H1 (cell line): ENCODE measurements around the gene GRIK1. TPM values are rescaled to one million over a fixed set of nuclear protein-coding genes. Genes with fewer than 3 reads are reported as not detected.

Source experiments
- CTCF ChIA-PET: fragments of 300-600 bp; sonication (Branson Sonifier 250); formaldehyde crosslinking; loops from one replicate; lab custom pipeline; 2021; ENCODE audit not compliant: partially characterized antibody; lab: Charles Lee
- POLR2A ChIA-PET: fragments of 300-600 bp; sonication (Branson Sonifier 250); formaldehyde crosslinking; loops from one replicate; lab custom pipeline; 2021; ENCODE audit warnings: inconsistent platforms; ENCODE audit not compliant: partially characterized antibody; lab: Charles Lee
- DNase-seq, 2 experiments: peaks; one replicate each; pipeline versions ENCODE4 v3.0.0 to v3.0.0-alpha.2; 2010 to 2022; ENCODE audit warnings: low spot score in 2 of 2, low read depth in 1 of 2, mixed read lengths in 1 of 2
- FAIRE-seq: peaks from 2 replicates; lab custom pipeline; 2011; peaks lifted over from hg19 to GRCh38; lab: Jason Lieb, UNC
- H2AFZ ChIP-seq: 2 replicates; pipeline ENCODE4 v1.8.1; 2012; ENCODE audit warnings: low read length, inconsistent platforms
- H2AK5ac ChIP-seq: 2 replicates; pipeline ENCODE4 v1.6.1; 2013; ENCODE audit warnings: low read depth, low read length
- H2BK120ac ChIP-seq: replicated peaks from 2 replicates; pipeline ENCODE3; 2013; ENCODE audit warnings: low read depth, low read length, inconsistent platforms
- H2BK12ac ChIP-seq: 2 replicates; pipeline ENCODE4 v1.6.1; 2013; ENCODE audit warnings: low read depth, low read length
- H2BK15ac ChIP-seq: 2 replicates; pipeline ENCODE4 v1.6.1; 2013; ENCODE audit warnings: low read length
- H2BK20ac ChIP-seq: 2 replicates; pipeline ENCODE4 v1.6.1; 2013; ENCODE audit warnings: low read length
- H2BK5ac ChIP-seq: 2 replicates; pipeline ENCODE4 v1.6.1; 2013; ENCODE audit warnings: low read depth, low read length
- H3K14ac ChIP-seq: 2 replicates; pipeline ENCODE4 v1.6.1; 2013; ENCODE audit warnings: inconsistent platforms; ENCODE audit not compliant: insufficient read length
- H3K18ac ChIP-seq: 2 replicates; pipeline ENCODE4 v1.6.1; 2013; ENCODE audit warnings: low read length; ENCODE audit errors: extremely low read depth
- H3K23ac ChIP-seq: 2 replicates; pipeline ENCODE4 v1.6.1; 2013; ENCODE audit warnings: inconsistent platforms; ENCODE audit not compliant: insufficient read length
- H3K23me2 ChIP-seq: 2 replicates; pipeline ENCODE4 v1.6.1; 2013; ENCODE audit warnings: low read depth, low read length
- H3K27ac ChIP-seq: 2 replicates; pipeline ENCODE4 v1.6.1; 2011; ENCODE audit warnings: low read depth, low read length, inconsistent platforms
- H3K27me3 ChIP-seq, 4 experiments: replicated peaks in 1 of 4; 1 replicate in 1 of 4; 2 replicates in 3 of 4; pipeline versions ENCODE4 v1.6.1 to v1.8.1; 2011 to 2013; ENCODE audit warnings: low read length in 3 of 4, mild to moderate bottlenecking in 3 of 4, inconsistent platforms in 2 of 4, mixed read lengths in 2 of 4, moderate library complexity in 1 of 4; ENCODE audit not compliant: control insufficient read depth in 3 of 4, insufficient read depth in 3 of 4; ENCODE audit errors: extremely low read depth in 1 of 4
- H3K36me3 ChIP-seq, 4 experiments: 2 replicates each; pipeline versions ENCODE4 v1.6.1 to v1.8.1; 2011 to 2013; ENCODE audit warnings: mild to moderate bottlenecking in 4 of 4, low read length in 3 of 4, moderate library complexity in 2 of 4, control low read depth in 1 of 4, inconsistent platforms in 1 of 4; ENCODE audit not compliant: insufficient read depth in 4 of 4, control insufficient read depth in 2 of 4
- H3K4ac ChIP-seq: replicated peaks from 2 replicates; pipeline ENCODE3; 2013; ENCODE audit warnings: low read length, low read depth, mixed read lengths, inconsistent platforms; ENCODE audit not compliant: insufficient read length
- H3K4me1 ChIP-seq, 4 experiments: replicated peaks in 1 of 4; 1 replicate in 1 of 4; 2 replicates in 3 of 4; pipeline versions ENCODE4 v1.6.1 to v1.8.1; 2011 to 2013; ENCODE audit warnings: low read length in 3 of 4, inconsistent platforms in 2 of 4, mixed read lengths in 1 of 4; ENCODE audit not compliant: insufficient read depth in 4 of 4, control insufficient read depth in 3 of 4
- H3K4me2 ChIP-seq, 2 experiments: 2 replicates each; pipeline versions ENCODE4 v1.6.1 to v1.8.1; 2011 to 2013; ENCODE audit warnings: low read depth in 2 of 2, low read length in 2 of 2, control low read depth in 1 of 2, inconsistent platforms in 1 of 2, mild to moderate bottlenecking in 1 of 2; ENCODE audit not compliant: insufficient read depth in 1 of 2
- H3K4me3 ChIP-seq, 4 experiments: fragments of 200-600, 300-600 bp in 1 of 4; sonication (generic), shearing (Covaris generic), sonication (Bioruptor Twin) in 1 of 4; 2 replicates each; pipeline versions ENCODE4 v1.5.1 to v1.8.1; 2011 to 2016; ENCODE audit warnings: low read length in 4 of 4, low read depth in 3 of 4, control low read depth in 2 of 4, inconsistent platforms in 2 of 4, mild to moderate bottlenecking in 2 of 4, mixed read lengths in 1 of 4, moderate library complexity in 1 of 4; ENCODE audit not compliant: insufficient read depth in 2 of 4; ENCODE audit errors: extremely low read depth in 1 of 4
- H3K56ac ChIP-seq: replicated peaks from 2 replicates; pipeline ENCODE3; 2013; ENCODE audit warnings: low read depth, mild to moderate bottlenecking, mixed read lengths, low read length, inconsistent platforms; ENCODE audit not compliant: insufficient read length
- H3K79me1 ChIP-seq: 2 replicates; pipeline ENCODE4 v1.6.1; 2013; ENCODE audit warnings: low read depth, low read length, control low read depth
- H3K79me2 ChIP-seq, 2 experiments: 2 replicates each; pipeline versions ENCODE4 v1.6.1 to v1.8.1; 2012 to 2013; ENCODE audit warnings: low read length in 2 of 2, mild to moderate bottlenecking in 2 of 2, inconsistent platforms in 1 of 2; ENCODE audit not compliant: insufficient read depth in 2 of 2, control insufficient read depth in 1 of 2
- H3K9ac ChIP-seq, 4 experiments: replicated peaks in 1 of 4; 1 replicate in 1 of 4; 2 replicates in 3 of 4; pipeline versions ENCODE4 v1.6.1 to v1.8.1; 2011 to 2013; ENCODE audit warnings: low read depth in 3 of 4, low read length in 3 of 4, control low read depth in 2 of 4, mild to moderate bottlenecking in 2 of 4, moderate library complexity in 2 of 4, inconsistent platforms in 1 of 4; ENCODE audit errors: extremely low read depth in 1 of 4
- H3K9me3 ChIP-seq, 2 experiments: 2 replicates each; pipeline versions ENCODE4 v1.6.1 to v1.8.1; 2012 to 2013; ENCODE audit warnings: mild to moderate bottlenecking in 2 of 2, moderate library complexity in 2 of 2, control low read depth in 1 of 2, inconsistent platforms in 1 of 2, low read depth in 1 of 2, low read length in 1 of 2, mixed read lengths in 1 of 2; ENCODE audit not compliant: insufficient read depth in 2 of 2
- H4K20me1 ChIP-seq, 2 experiments: replicated peaks in 1 of 2; 2 replicates each; pipeline versions ENCODE3 to v1.8.1; 2011 to 2013; ENCODE audit warnings: inconsistent platforms in 2 of 2, low read length in 2 of 2, mild to moderate bottlenecking in 1 of 2; ENCODE audit not compliant: insufficient read depth in 2 of 2, control insufficient read depth in 1 of 2
- H4K5ac ChIP-seq: 2 replicates; pipeline ENCODE4 v1.6.1; 2013; ENCODE audit warnings: low read length, low read depth, mixed read lengths, inconsistent platforms; ENCODE audit not compliant: insufficient read length
- H4K8ac ChIP-seq: 2 replicates; pipeline ENCODE4 v1.8.0; 2013; ENCODE audit warnings: mild to moderate bottlenecking, moderate library complexity, low read length, inconsistent platforms; ENCODE audit not compliant: insufficient read depth; ENCODE audit errors: extremely low read depth
- H4K91ac ChIP-seq: replicated peaks from 2 replicates; pipeline ENCODE3; 2013; ENCODE audit warnings: low read length, mixed read lengths, inconsistent platforms; ENCODE audit not compliant: insufficient read length
- BRCA1 ChIP-seq: IDR thresholded peaks from 2 replicates; pipeline ENCODE4 v1.6.1; 2012; ENCODE audit warnings: low read depth, low read length, improper control_type of control experiment
- CBX5 ChIP-seq: fragments of 300-800, 300-1000 bp; sonication (generic); IDR thresholded peaks from 2 replicates; pipeline ENCODE4 v1.7.1; 2016; ENCODE audit warnings: antibody characterized with exemption, low read length, low read depth
- CREB1 ChIP-seq: IDR thresholded peaks from 2 replicates; pipeline ENCODE4 v1.6.1; 2012; ENCODE audit warnings: inconsistent platforms
- EP300 ChIP-seq, 2 experiments: IDR thresholded peaks; 1 replicate in 1 of 2; 2 replicates in 1 of 2; pipeline ENCODE4 v1.6.1; 2011 to 2012; ENCODE audit warnings: low read depth in 2 of 2, low read length in 2 of 2, mild to moderate bottlenecking in 2 of 2, borderline replicate concordance in 1 of 2, inconsistent platforms in 1 of 2, moderate library complexity in 1 of 2
- HDAC2 ChIP-seq, 2 experiments: fragments of 300-600 bp in 1 of 2; sonication (generic) in 1 of 2; IDR thresholded peaks; 2 replicates each; pipeline ENCODE4 v1.6.1; 2011 to 2012; ENCODE audit warnings: low read depth in 2 of 2, low read length in 2 of 2, mild to moderate bottlenecking in 2 of 2, moderate library complexity in 2 of 2, borderline replicate concordance in 1 of 2, inconsistent platforms in 1 of 2
- KDM4A ChIP-seq: IDR thresholded peaks from one replicate; pipeline ENCODE4 v1.7.1; 2012; ENCODE audit warnings: low read depth, mild to moderate bottlenecking, moderate library complexity, low read length, inconsistent platforms; ENCODE audit not compliant: severe bottlenecking
- PHF8 ChIP-seq: fragments of 200-600 bp; sonication (generic); conservative IDR thresholded peaks from 2 replicates; pipeline ENCODE4 v1.7.1; 2012; ENCODE audit warnings: low read depth, mild to moderate bottlenecking, inconsistent platforms, low read length, moderate library complexity
- POLR2AphosphoS5 ChIP-seq: IDR thresholded peaks from 2 replicates; pipeline ENCODE4 v1.6.1; 2011; ENCODE audit warnings: low read depth, low read length
- POU5F1 ChIP-seq: IDR thresholded peaks from 2 replicates; pipeline ENCODE4 v1.6.1; 2011; ENCODE audit warnings: low read depth, mild to moderate bottlenecking, low read length, moderate library complexity
- SAP30 ChIP-seq: fragments of 300-600 bp; sonication (generic); IDR thresholded peaks from 2 replicates; pipeline ENCODE4 v1.7.1; 2012; ENCODE audit warnings: low read length, moderate library complexity, mild to moderate bottlenecking, inconsistent platforms; ENCODE audit not compliant: insufficient read depth, insufficient replicate concordance
- SP1 ChIP-seq: IDR thresholded peaks from 2 replicates; pipeline ENCODE4 v1.6.1; 2011; ENCODE audit warnings: low read depth, low read length
- TEAD4 ChIP-seq: IDR thresholded peaks from 2 replicates; pipeline ENCODE4 v1.6.1; 2012; ENCODE audit warnings: low read depth, low read length, inconsistent platforms, mixed read lengths
- WGBS, 2 experiments: shearing (Covaris generic) in 1 of 2; methylation state at CpG; one replicate each; pipeline versions ENCODE4 v1.1.6 to v1.1.7; 2013 to 2015; ENCODE audit warnings: low lambda C conversion rate in 2 of 2, mixed read lengths in 2 of 2, inconsistent platforms in 1 of 2, low coverage in 1 of 2, missing lambda C conversion rate in 1 of 2; ENCODE audit not compliant: insufficient replicate concordance in 2 of 2, insufficient coverage in 1 of 2, insufficient read length in 1 of 2; ENCODE audit errors: extremely low coverage in 1 of 2, missing lambda C conversion rate in 1 of 2; 5-methylcytosine and 5-hydroxymethylcytosine counted together
- polyA plus RNA-seq, 7 experiments: library from polyadenylated mRNA; depleted of rRNA in 3 of 7; stranded (reverse) in 5 of 7; unstranded in 2 of 7; fragments of >200 nt in 5 of 7; fragments of 200-250 nt in 2 of 7; gene quantifications; 1 replicate in 5 of 7; 2 replicates in 1 of 7; 4 replicates in 1 of 7; pipeline versions ENCODE4 v1.2.1 to v1.2.3, GENCODE V29; 2011 to 2013; ENCODE audit warnings: missing spikeins in 2 of 7, mixed read lengths in 2 of 7
- total RNA-seq: library from RNA; stranded (reverse); fragmentation: NEBNext Ultra II Directional; extraction: Animal tissue kit (Norgen Biotek cat#: 25700); gene quantifications from 2 replicates; pipeline ENCODE4 v1.2.1, GENCODE V29; 2021
- TF ChIP-seq, protein P1 (sequence below): IDR thresholded peaks from 2 replicates; pipeline ENCODE4 v1.6.1; 2011; ENCODE audit warnings: low read depth, mild to moderate bottlenecking, low read length; ENCODE audit not compliant: insufficient read depth

GRIK1 gene
- total and polyA plus RNA-seq, 2 of the 8 experiments (the other 6 are each of a cell fraction or from before 2014, with no cell fraction given): 0.11 to 0.32 TPM

DNA sequence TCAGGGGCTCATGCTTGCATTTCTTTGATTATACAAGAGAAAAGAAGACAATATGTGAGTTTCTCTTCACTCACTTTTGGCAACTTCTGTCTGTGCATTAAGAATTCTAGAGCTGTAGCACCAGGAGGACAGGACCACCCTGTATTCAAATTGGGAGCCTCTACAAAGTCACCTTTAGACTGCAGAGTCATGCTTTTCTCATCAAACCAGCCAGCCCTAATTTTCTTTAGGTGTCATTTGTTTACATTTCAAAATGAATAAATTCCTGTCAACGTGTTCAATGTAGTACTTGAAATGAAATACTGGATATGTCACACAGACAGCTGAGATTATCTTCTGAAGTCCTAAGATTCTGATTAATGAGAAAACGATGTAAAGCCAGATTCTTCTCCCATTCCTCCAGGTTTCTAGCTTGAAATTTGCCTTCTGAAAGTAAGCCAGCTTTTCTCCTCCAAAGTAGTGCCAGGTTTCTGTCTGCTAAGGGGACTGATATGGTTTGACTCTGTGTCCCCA lies 177.2 kb downstream of the GRIK1 start:
- no peak overlapping the region for H4K91ac ChIP-seq
- H3K36me3 ChIP-seq: no peaks in the 10 kb centered on the region
- CTCF ChIA-PET: interaction anchor here (2.0 kb wide), 1 partner anchor 87 kb away, joined by 5 read pairs; no protein-coding TSS in a partner anchor
- no peak overlapping the region for H3K27ac ChIP-seq
- no peaks in the 10 kb centered on the region for H3K79me1 ChIP-seq
- no peak overlapping the region for H3K4me3 ChIP-seq
- H2AK5ac ChIP-seq: no peak overlapping the region
- H3K9ac ChIP-seq: no peak overlapping the region
- no peak overlapping the region for H3K14ac ChIP-seq
- H3K9me3 ChIP-seq: no peaks in the 10 kb centered on the region
- no peaks in the 10 kb centered on the region for H3K79me2 ChIP-seq
- no peak overlapping the region for H3K23ac ChIP-seq
- H4K8ac ChIP-seq: no peak overlapping the region
- H4K20me1 ChIP-seq: no peaks in the 10 kb centered on the region
- FAIRE-seq (no peak), DNase-seq (no peak)
- no peak overlapping the region for H3K4ac ChIP-seq
- H2BK20ac ChIP-seq: no peak overlapping the region
- no peak overlapping the region for H2BK12ac ChIP-seq
- H4K5ac ChIP-seq: no peak overlapping the region
- WGBS, 2 experiments: 87% methylated on average over 2 of the region's 2 CpGs; no CpG with 5 or more reads in 1 of the 2 experiments
- no peaks in the 10 kb centered on the region for H3K27me3 ChIP-seq
- H2AFZ ChIP-seq: no peak overlapping the region; the same call in 1 of the 2 replicates
- H3K56ac ChIP-seq: no peak overlapping the region
- no peak overlapping the region for H3K4me2 ChIP-seq
- no peak overlapping the region for H2BK120ac ChIP-seq
- no peaks in the 10 kb centered on the region for H3K4me1 ChIP-seq
- H3K23me2 ChIP-seq: no peaks in the 10 kb centered on the region; the same call in 1 of the 2 replicates
- H2BK15ac ChIP-seq: no peak overlapping the region
- H2BK5ac ChIP-seq: no peak overlapping the region
- POLR2A ChIA-PET: no interaction called here
- no peak overlapping the region for H3K18ac ChIP-seq
- no peak for TF ChIP-seq POU5F1
- no peak for TF ChIP-seq CREB1
- no peak for TF ChIP-seq SP1
- TF ChIP-seq, protein P1, sequence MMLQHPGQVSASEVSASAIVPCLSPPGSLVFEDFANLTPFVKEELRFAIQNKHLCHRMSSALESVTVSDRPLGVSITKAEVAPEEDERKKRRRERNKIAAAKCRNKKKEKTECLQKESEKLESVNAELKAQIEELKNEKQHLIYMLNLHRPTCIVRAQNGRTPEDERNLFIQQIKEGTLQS: no peak
- TF ChIP-seq SAP30: no peak
- TF ChIP-seq POLR2AphosphoS5: no peak
- TF ChIP-seq CBX5: no peak
- no peak for TF ChIP-seq TEAD4
- no peak for TF ChIP-seq BRCA1
- TF ChIP-seq HDAC2 (IDR thresholded peaks at IDR 0.05; ENCODE audit: borderline replicate concordance in 1 of 2, low read depth in 2 of 2, low read length in 2 of 2): no peak
- no peak for TF ChIP-seq KDM4A
- no peak for TF ChIP-seq EP300 (IDR thresholded peaks at IDR 0.05; ENCODE audit: borderline replicate concordance in 1 of 2, low read depth in 2 of 2, low read length in 2 of 2)
- no peak for TF ChIP-seq PHF8
